A549 (cell line): Measurements from ENCODE around the gene C2. TPM values are rescaled to one million over a fixed set of nuclear protein-coding genes. Genes with fewer than 3 reads are reported as not detected.

Experiments used
- ATAC-seq, 2 experiments: fragments of 200-7000 bp in 1 of 2; fragments of >200 bp in 1 of 2; cut with Nextera tagmentation in 1 of 2; cut with Tn5 transposase in 1 of 2; 3 replicates each; pipeline versions ENCODE4 v1.8.0 to v1.9.1; 2018 to 2020; ENCODE audit warnings: mild to moderate bottlenecking in 1 of 2, moderate library complexity in 1 of 2
- CTCF ChIA-PET: fragments of 300-600 bp; sonication (Branson Sonifier 250); formaldehyde crosslinking; extraction: SDS; loops from one replicate; lab custom pipeline; 2021; ENCODE audit warnings: antibody characterized with exemption, inconsistent platforms; lab: Yijun Ruan, JAX
- POLR2A ChIA-PET: fragments of 350-600 bp; formaldehyde crosslinking; extraction: SDS; loops from one replicate; lab custom pipeline; 2021; ENCODE audit warnings: antibody characterized with exemption, inconsistent platforms; lab: Yijun Ruan, JAX
- DNase-seq, 2 experiments: peaks; one replicate each; pipeline versions ENCODE4 v3.0.0 to v3.0.0-alpha.2; 2011 to 2016; ENCODE audit warnings: low read depth in 1 of 2, low spot score in 1 of 2
- FAIRE-seq: peaks from 2 replicates; lab custom pipeline; 2011; peaks lifted over from hg19 to GRCh38; lab: Jason Lieb, UNC
- H3K27ac ChIP-seq, 2 experiments: fragments of >200 bp; sonication (Bioruptor Twin); formaldehyde crosslinking; 3 replicates each; pipeline ENCODE4 v1.5.1; 2016 to 2017
- H3K4me1 ChIP-seq: fragments of >200 bp; sonication (Bioruptor Twin); formaldehyde crosslinking; 3 replicates; pipeline ENCODE4 v1.6.1; 2016
- H3K4me2 ChIP-seq: fragments of >200 bp; sonication (Bioruptor Twin); formaldehyde crosslinking; 3 replicates; pipeline ENCODE4 v1.6.1; 2016
- H3K4me3 ChIP-seq: fragments of >200 bp; sonication (Bioruptor Twin); formaldehyde crosslinking; 3 replicates; pipeline ENCODE4 v1.5.1; 2016
- H3K9me3 ChIP-seq: fragments of >200 bp; sonication (Bioruptor Twin); formaldehyde crosslinking; 3 replicates; pipeline ENCODE4 v1.6.1; 2016
- BHLHE40 ChIP-seq: IDR thresholded peaks from 2 replicates; pipeline ENCODE4 v1.6.1; 2012; ENCODE audit warnings: low read depth, low read length, inconsistent platforms
- CEBPB ChIP-seq, 2 experiments: fragments of >200 bp in 1 of 2; sonication (Bioruptor Twin) in 1 of 2; formaldehyde crosslinking in 1 of 2; IDR thresholded peaks; 2 replicates each; pipeline ENCODE4 v1.6.1; 2012 to 2016
- CHD4 ChIP-seq: fragments of 200-600 bp; sonication (generic); IDR thresholded peaks from 2 replicates; pipeline ENCODE4 v1.6.1; 2016; ENCODE audit warnings: antibody characterized with exemption, mild to moderate bottlenecking, borderline replicate concordance
- EHF ChIP-seq: fragments of 250-450 bp; sonication (Bioruptor Pico); IDR thresholded peaks from 2 replicates; pipeline ENCODE4 v1.5.0; 2020; ENCODE audit warnings: mild to moderate bottlenecking
- ESRRA ChIP-seq: fragments of 150-350 bp; IDR thresholded peaks from 2 replicates; pipeline ENCODE4 v1.6.1; 2014; ENCODE audit warnings: mild to moderate bottlenecking, low read length, borderline replicate concordance
- GATA3 ChIP-seq: IDR thresholded peaks from 2 replicates; pipeline ENCODE4 v1.6.1; 2012; ENCODE audit warnings: borderline replicate concordance
- MYC ChIP-seq: IDR thresholded peaks from 2 replicates; pipeline ENCODE4 v1.6.1; 2012; ENCODE audit warnings: mild to moderate bottlenecking, inconsistent platforms, low read length, improper control_type of control experiment, borderline replicate concordance
- NFE2L2 ChIP-seq: fragments of 150-350 bp; conservative IDR thresholded peaks from 2 replicates; pipeline ENCODE4 v1.6.1; 2014; ENCODE audit warnings: low read length
- NR3C1 ChIP-seq: fragments of >200 bp; sonication (Bioruptor Twin); formaldehyde crosslinking; IDR thresholded peaks from 3 replicates; pipeline ENCODE4 v1.6.1; 2017
- POLR2A ChIP-seq: IDR thresholded peaks from 2 replicates; pipeline ENCODE4 v1.6.1; 2012; ENCODE audit warnings: mild to moderate bottlenecking, low read length
- RAD21 ChIP-seq, 2 experiments: fragments of >200 bp in 1 of 2; sonication (Bioruptor Twin) in 1 of 2; formaldehyde crosslinking in 1 of 2; IDR thresholded peaks in 1 of 2; conservative IDR thresholded peaks in 1 of 2; 2 replicates in 1 of 2; 3 replicates in 1 of 2; pipeline ENCODE4 v1.6.1; 2012 to 2018; ENCODE audit warnings: inconsistent platforms in 1 of 2
- RARB ChIP-seq: fragments of 250-450 bp; sonication (Bioruptor Pico); IDR thresholded peaks from 2 replicates; pipeline ENCODE4 v1.8.0; 2021; ENCODE audit warnings: mild to moderate bottlenecking, moderate library complexity
- RCOR1 ChIP-seq: fragments of 150-350 bp; IDR thresholded peaks from 2 replicates; pipeline ENCODE4 v1.6.1; 2014; ENCODE audit warnings: antibody characterized with exemption, low read length, low read depth
- ZC3H11A ChIP-seq: fragments of 450-650 bp; IDR thresholded peaks from 2 replicates; pipeline ENCODE4 v1.6.1; 2014; ENCODE audit warnings: antibody characterized with exemption, mild to moderate bottlenecking
- ZNF302 ChIP-seq: fragments of 250-450 bp; sonication (Bioruptor Pico); IDR thresholded peaks from 2 replicates; pipeline ENCODE4 v1.9.0; 2021; ENCODE audit warnings: inconsistent platforms, mild to moderate bottlenecking, moderate library complexity
- WGBS: methylation state at CpG from one replicate; pipeline ENCODE4 v1.1.6; 2017; ENCODE audit errors: missing lambda C conversion rate; 5-methylcytosine and 5-hydroxymethylcytosine counted together
- polyA plus RNA-seq, 4 experiments: library from polyadenylated mRNA; depleted of rRNA in 3 of 4; stranded (reverse); fragments of >200 nt; fragmentation: RNase III in 1 of 4; extraction: RNeasy Plus Mini Kit Qiagen cat#74134 plus additional on column Dnase treatment in 1 of 4; gene quantifications; 2 replicates in 3 of 4; 3 replicates in 1 of 4; pipeline ENCODE4 v1.2.3, GENCODE V29; 2011 to 2017
- TF ChIP-seq, protein P1 (sequence below): fragments of >200 bp; sonication (Bioruptor Twin); formaldehyde crosslinking; IDR thresholded peaks from 3 replicates; pipeline ENCODE4 v1.5.1; 2016
- TF ChIP-seq, protein P2 (sequence below): fragments of >200 bp; sonication (Bioruptor Twin); formaldehyde crosslinking; IDR thresholded peaks from 2 replicates; pipeline ENCODE4 v1.6.1; 2016
- TF ChIP-seq, protein P3 (sequence below): IDR thresholded peaks from 2 replicates; pipeline ENCODE4 v1.6.1; 2012

C2 gene
- polyA plus RNA-seq, 2 of the 4 experiments (the other 2 are of a cell fraction): 0.22 to 0.87 TPM

DNA sequence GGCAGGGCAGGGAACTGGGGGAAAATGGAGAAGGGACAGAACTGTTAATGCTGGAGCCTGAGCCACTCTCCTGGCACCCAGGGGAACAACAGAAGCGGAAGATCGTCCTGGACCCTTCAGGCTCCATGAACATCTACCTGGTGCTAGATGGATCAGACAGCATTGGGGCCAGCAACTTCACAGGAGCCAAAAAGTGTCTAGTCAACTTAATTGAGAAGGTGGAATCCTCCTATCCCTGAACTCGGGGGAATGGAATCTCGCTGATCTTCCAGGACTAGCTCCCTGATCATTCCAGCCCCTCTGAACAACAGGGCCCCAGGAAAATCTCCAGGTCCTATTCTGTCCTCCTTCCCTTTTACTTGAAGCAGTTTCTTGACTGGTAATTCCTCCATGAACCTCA lies 20.3 kb downstream of the C2 start:
- H3K27ac ChIP-seq: no peak overlapping the region
- no peak overlapping the region for H3K4me2 ChIP-seq
- no peaks in the 10 kb centered on the region for H3K9me3 ChIP-seq
- 88% methylated on average over 4 of the region's 4 CpGs for WGBS
- ChIA-PET POLR2A (no interaction called here), CTCF (no interaction called here)
- DNase-seq: no peak
- FAIRE-seq: no peak
- H3K4me1 ChIP-seq: peaks cover 17% of the 10 kb centered on the region
- no peak overlapping the region for H3K4me3 ChIP-seq
- no peak for ATAC-seq
- TF ChIP-seq, protein P1, sequence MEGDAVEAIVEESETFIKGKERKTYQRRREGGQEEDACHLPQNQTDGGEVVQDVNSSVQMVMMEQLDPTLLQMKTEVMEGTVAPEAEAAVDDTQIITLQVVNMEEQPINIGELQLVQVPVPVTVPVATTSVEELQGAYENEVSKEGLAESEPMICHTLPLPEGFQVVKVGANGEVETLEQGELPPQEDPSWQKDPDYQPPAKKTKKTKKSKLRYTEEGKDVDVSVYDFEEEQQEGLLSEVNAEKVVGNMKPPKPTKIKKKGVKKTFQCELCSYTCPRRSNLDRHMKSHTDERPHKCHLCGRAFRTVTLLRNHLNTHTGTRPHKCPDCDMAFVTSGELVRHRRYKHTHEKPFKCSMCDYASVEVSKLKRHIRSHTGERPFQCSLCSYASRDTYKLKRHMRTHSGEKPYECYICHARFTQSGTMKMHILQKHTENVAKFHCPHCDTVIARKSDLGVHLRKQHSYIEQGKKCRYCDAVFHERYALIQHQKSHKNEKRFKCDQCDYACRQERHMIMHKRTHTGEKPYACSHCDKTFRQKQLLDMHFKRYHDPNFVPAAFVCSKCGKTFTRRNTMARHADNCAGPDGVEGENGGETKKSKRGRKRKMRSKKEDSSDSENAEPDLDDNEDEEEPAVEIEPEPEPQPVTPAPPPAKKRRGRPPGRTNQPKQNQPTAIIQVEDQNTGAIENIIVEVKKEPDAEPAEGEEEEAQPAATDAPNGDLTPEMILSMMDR: no peak
- TF ChIP-seq ZNF302 (CRISPR knock-in tag) (no peak), CHD4 (no peak), MYC (no peak), BHLHE40 (no peak), RAD21 (conservative IDR thresholded peaks at IDR 0.05 in 1 of 2, IDR thresholded peaks at IDR 0.05 in 1 of 2) (no peak)
- TF ChIP-seq, protein P2, sequence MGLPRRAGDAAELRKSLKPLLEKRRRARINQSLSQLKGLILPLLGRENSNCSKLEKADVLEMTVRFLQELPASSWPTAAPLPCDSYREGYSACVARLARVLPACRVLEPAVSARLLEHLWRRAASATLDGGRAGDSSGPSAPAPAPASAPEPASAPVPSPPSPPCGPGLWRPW: no peak
- TF ChIP-seq, all 56 proteins: peak for 0

DNA sequence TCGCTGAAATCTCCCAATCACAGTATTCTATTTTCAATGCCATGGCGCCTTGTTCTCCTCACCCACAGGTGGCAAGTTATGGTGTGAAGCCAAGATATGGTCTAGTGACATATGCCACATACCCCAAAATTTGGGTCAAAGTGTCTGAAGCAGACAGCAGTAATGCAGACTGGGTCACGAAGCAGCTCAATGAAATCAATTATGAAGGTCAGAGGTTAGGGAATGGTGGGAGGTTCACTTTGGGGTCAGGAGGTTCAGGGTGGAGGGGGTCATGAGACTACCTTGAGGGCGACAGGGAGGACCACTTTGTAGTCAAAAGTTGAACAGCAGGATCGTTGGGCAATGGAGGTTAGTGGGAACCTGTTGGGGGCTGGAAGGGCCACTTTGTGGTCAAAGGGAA lies 20.8 kb downstream of the C2 start:
- peaks cover 17% of the 10 kb centered on the region for H3K4me1 ChIP-seq
- no peaks in the 10 kb centered on the region for H3K9me3 ChIP-seq
- no peak overlapping the region for H3K4me2 ChIP-seq
- ATAC-seq (no peak), FAIRE-seq (no peak), DNase-seq (no peak)
- no peak overlapping the region for H3K4me3 ChIP-seq
- TF ChIP-seq NFE2L2 (no peak), RARB (CRISPR knock-in tag) (no peak), EHF (CRISPR knock-in tag) (no peak), ESRRA (no peak), POLR2A (no peak), RCOR1 (no peak), ZC3H11A (no peak), GATA3 (no peak), NR3C1 (no peak)
- TF ChIP-seq, protein P1: no peak
- TF ChIP-seq, protein P3, sequence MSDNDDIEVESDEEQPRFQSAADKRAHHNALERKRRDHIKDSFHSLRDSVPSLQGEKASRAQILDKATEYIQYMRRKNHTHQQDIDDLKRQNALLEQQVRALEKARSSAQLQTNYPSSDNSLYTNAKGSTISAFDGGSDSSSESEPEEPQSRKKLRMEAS: no peak
- 78% methylated on average over 5 of the region's 5 CpGs for WGBS
- H3K27ac ChIP-seq: no peak overlapping the region
- CTCF ChIA-PET: no interaction called here
- POLR2A ChIA-PET: no interaction called here

DNA sequence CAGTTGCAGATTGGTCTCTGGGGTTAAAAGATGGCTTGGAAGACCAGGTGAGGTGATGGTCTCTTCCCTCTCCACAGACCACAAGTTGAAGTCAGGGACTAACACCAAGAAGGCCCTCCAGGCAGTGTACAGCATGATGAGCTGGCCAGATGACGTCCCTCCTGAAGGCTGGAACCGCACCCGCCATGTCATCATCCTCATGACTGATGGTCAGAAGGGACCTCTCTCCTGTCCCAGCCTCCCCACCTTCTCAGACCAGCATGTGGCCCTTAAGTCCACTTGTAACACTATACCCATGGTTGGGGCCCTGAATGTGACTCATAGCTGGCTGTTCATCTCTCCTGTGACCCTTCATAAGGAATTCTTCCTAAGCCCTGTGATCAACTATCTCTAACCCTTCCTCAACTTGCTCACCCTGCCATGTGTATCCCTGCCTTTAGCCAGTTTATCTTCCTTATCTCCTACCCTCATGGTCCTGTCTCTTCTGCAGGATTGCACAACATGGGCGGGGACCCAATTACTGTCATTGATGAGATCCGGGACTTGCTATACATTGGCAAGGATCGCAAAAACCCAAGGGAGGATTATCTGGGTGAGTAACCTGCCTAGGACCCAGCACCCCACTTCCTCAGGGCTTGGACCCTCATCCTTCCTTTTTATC lies 21.4 kb downstream of the C2 start:
- Histone ChIP-seq H3K4me2 (no peak overlapping the region), H3K9me3 (no peaks in the 10 kb centered on the region), H3K4me1 (peaks cover 17% of the 10 kb centered on the region), H3K27ac (no peak overlapping the region), H3K4me3 (no peak overlapping the region)
- TF ChIP-seq CEBPB (IDR thresholded peaks at IDR 0.05) (0 out of 4 replicates have a peak, but pooled peaks of 1 of the 2 experiments have one; percentile 17), RAD21 (conservative IDR thresholded peaks at IDR 0.05 in 1 of 2, IDR thresholded peaks at IDR 0.05 in 1 of 2) (no peak)
- 86% methylated on average over 6 of the region's 6 CpGs for WGBS
- ATAC-seq (no peak), DNase-seq (no peak), FAIRE-seq (no peak)
- ChIA-PET CTCF (no interaction called here), POLR2A (no interaction called here)
